Measurements from ENCODE around the gene CLN5.
"Not testable (repeated sequence)": the region's sequence is repeated elsewhere in the genome, so short reads cannot be mapped to it uniquely, and the experiment has no call there.

Gene CLN5

DNA sequence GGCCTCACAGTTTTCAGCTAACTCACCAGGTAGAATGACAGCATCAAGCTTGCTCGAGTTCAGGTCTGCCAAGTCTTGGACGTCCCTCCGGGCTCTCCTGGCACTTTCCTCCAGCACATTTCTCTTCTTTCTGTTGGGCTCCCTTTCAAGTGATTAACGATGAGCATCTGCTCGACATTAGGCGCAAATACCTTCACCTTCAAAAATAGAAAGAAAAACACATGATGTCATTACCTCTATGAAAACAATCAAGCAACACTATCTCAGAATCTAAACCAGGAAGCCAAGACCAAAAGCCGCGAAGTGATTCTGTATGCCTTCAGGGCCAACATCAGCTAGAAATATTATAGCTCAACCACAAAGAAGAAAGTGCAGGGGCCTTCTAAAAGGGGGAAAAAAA, 15.4 kb upstream of the CLN5 start:
- DNase-seq = peak; percentile 1

DNA sequence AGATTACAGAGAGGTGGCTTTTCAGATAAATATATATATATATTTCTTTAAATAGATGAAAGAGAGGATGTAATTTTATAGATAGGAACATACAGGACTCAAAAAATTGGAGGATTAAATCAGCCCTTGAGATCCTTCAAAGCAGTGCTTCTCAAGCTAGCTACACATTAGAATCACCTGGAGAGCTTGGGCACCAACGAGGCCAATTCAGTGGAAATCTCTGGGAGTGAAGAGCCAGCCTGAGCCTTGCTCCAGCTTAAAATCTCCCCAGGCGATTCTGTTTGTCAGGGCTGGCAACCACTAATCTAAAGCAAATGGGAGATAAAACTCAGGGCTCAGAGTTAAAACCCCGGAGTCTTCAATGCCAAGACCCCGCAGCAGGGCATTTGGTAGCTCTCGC, 15.0 kb upstream of the CLN5 start:
- no peak for DNase-seq

DNA sequence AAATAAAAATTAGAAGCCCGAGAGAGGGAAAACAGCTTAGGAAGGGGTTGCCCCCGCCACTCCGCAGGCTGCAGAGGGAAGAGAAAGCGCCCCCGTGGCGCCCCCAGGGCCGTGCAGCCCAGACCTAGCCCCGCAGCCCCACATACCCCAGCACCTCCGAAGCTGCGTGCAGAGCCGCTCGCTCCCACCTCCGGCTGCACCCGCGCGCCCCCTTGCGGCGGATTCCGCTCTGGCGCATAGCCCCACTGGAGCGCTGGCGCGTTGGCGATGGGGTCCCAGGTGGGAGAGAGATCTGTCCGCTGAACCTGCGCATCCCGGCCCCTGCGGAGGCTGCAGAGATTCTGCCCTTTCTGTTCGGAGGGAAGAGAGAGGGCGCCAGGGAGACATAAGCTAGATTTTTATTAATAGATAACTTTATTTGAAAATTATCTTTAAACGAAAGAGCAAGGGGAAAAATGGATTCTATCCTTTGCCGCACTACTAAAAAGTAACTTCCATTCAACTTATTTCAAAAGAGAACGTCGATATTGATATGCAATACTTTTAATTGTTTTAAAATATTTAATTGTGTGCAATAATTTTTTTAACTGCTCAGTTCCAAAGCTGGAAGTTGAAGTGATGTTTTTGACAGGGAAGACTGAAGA, 11.7 kb upstream of the CLN5 start:
- DNase-seq = peak; percentile 60

DNA sequence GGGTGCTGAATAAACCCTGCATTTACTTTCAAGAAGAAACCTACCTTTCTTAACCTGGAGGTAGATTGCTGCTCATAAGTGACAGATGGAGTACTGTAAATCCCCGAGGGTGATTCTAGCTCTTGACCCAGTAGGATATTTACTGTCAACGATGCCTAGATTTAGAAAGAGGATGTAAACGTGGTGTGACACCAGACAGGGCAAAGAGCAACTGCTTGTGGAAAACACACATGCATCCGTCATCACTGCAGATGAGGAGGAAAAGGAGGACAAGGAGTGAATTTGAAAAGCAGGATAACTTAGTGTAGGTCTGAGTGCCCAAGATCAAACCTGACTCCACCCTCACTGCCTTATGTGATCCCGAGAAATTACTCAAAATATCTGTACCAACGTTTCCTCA, 9.8 kb upstream of the CLN5 start:
- no peak for DNase-seq

DNA sequence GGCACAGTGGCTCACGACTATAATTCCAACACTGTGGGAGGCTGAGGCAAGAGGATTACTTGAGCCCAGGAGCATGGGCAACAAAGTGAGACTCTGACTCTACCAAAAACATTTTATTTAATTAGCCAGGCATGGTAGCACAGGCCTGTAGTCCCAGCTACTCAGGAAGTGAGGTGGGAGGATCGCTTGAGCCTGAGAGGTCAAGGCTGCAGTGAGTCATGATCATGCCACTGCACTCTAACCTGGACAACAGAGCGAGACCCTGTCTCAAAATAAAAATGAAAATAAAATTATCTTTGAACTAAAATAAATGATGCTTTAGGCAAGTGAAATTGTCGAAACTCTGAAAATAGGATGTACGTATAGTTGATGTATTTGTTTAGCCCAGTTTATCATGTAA, 8.2 kb upstream of the CLN5 start:
- DNase-seq = no peak

DNA sequence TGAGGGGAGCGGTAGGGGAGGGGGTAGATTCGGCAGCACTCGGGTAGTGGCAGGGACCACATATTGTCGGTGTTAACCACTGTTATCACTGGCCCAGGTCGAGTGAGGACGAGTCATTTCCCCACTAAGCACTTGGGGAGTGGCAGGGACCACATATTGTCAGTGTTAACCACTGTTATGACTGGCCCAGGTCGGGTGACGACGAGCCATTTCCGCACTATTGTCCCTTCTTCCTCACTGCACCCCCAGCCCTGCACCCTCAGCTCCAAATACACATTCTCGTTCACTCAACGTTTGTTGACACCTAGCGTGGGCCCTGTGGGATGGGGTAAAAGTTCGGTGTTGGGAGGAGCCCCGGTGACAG, 467 bp upstream of the CLN5 start:
- DNase-seq = peak; percentile 20

DNA sequence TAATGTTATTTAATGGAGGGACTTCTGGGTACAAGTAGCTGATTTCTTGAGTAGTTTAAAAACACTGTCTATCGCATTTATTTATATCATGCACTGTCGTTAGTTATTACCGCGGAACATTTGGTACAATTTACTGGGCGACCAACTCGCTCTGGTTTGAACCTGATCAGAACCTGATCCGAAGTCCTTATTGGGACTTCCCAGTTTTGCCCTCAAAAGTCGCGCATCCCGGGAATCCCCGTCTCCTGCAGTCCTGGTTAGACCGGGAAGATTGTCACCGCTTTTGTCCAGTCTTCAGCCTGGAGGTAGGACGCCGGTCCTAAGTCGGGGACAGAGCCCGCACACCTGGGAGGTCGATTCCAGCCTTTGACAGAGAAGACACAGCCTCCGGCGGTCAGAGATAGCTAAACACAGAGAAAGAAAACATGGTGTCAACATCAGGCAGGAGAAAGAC, 694 bp downstream of the CLN5 start:
- DNase-seq = peak; percentile 33

DNA sequence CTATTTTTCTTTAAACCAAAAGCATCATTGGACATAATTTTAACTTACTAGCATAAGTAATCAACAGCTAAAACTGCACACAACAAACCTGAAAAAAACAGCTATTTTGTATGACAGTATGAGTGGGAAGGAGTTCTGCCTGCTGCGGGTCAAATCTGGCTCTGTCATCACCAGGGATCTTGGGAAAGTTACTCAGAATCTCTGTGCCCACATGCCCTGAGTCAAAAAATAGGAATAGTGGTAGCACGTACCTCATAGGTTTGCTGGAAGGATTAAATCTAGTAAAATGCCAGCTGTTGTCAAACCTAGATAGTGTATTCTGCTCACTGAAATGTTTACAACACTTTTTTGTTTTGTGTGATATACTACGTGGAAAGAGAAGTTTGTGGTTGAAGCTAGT, 1.1 kb downstream of the CLN5 start:
- DNase-seq = no peak

DNA sequence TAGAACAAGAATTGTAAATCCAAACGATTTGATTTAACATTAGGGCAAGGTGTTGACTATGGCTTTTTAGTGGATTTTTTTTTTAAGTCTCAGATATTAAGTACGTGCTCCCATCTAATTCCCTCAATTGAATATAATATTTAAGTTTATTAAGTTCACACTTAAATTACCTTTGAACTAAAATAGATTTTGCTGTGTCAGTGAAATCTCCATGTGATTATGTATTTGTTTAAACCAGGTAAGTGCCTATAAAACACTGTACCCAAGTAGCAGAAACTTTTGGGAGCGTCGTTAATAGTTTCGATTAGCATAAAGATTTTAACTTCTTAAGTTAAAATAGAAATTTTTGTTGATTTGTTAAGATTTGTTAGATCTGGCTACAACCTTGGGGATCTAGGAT, 1.6 kb downstream of the CLN5 start:
- DNase-seq = no peak

DNA sequence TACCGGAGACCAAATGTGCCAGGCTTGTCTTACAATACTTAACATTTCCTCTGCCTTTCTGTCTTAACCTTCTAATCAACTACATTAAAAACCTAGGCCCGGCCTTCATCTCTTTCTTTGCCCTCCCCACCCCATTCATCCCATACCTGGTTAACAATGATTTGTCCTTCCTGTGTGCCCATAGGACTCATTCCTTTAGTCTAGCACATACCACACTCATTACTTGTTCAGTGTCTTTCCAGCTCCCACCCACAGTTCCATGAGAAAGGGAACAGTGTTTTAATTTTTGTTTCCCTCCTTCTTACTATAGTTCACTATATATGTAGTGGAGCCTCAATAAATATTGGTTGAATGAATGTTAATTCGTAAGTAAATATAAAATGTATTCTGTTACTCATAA, 2.4 kb downstream of the CLN5 start:
- no peak for DNase-seq

DNA sequence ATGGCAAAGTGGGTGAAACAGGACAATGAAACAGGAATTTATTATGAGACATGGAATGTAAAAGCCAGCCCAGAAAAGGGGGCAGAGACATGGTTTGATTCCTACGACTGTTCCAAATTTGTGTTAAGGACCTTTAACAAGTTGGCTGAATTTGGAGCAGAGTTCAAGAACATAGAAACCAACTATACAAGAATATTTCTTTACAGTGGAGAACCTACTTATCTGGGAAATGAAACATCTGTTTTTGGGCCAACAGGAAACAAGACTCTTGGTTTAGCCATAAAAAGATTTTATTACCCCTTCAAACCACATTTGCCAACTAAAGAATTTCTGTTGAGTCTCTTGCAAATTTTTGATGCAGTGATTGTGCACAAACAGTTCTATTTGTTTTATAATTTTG, 8.6 kb downstream of the CLN5 start:
- DNase-seq = no peak

DNA sequence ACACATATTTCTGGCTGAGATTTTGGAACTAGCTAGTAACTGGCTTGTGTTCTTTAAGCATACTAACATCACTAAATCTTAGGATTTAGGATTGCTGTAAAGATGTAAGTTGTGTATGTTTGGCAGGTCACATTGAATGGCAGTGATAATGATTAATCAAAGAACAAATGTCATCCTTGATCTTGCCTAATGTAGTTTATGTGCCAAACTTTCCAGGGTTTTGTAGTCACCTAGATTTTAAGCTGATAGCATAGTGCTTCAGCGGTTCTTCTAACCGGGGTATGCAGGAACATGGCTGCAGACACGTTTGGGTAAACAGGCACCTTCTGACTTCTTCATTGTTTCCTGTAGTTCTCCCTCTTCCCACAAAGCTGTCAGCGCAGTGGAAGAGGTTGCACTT, 9.7 kb downstream of the CLN5 start:
- DNase-seq = no peak

DNA sequence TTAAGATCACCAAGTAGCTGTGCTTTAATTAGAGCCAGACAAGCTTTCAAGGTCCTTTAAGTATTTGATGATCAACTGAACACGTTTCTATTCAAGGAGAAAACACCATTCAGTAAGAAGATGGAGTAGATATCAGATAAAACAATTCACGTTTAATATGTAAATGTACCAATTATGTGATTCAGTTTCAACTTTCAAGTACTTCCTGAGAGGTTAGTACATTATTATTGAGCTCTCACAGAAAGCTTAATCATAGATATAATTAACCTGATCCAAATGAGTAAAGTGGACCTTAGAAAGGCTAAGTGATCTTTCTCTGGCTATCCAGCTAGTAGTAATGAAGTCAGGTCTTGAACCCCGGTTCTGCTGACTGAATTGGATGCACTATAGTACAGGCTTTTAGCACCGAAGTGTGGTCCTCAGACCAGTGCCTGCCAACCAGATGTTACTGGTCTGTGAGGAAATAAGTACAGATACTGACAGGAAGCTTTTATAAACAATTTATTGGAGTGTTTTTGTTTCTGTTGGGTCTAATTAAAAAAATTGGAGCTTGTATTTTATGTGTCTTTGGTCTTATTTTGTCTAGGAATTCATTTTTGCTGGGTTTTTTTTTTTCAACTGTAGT, 10.2 kb downstream of the CLN5 start:
- no peak for DNase-seq

DNA sequence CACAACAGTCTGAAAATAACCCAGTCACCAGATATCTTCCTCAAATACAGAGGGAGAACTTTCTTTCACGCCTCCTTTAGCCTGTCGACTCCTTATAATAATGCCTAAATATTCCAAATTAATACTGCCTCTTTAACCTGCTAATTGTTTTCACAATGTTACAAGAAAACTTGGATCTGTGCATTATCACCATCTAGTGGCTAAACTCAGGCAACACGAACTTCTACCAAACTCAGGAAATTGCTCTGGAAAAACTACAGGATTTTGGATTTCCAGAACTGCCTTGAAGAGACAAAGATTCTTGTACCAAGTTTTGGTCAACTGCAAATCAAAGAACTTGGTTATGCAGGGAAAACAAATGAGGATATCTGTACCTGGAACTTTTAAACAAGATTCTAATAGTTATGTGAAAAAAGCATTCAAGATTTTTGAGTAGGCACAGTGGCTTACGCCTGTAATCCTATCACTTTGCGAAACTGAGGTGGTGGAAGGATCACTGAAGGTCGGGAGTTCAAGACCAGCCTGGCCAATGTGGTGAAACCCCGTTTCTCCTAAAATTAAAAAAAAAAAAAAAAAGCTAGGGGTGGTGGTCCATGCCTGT, 10.8 kb downstream of the CLN5 start:
- peak; percentile 17 for DNase-seq

DNA sequence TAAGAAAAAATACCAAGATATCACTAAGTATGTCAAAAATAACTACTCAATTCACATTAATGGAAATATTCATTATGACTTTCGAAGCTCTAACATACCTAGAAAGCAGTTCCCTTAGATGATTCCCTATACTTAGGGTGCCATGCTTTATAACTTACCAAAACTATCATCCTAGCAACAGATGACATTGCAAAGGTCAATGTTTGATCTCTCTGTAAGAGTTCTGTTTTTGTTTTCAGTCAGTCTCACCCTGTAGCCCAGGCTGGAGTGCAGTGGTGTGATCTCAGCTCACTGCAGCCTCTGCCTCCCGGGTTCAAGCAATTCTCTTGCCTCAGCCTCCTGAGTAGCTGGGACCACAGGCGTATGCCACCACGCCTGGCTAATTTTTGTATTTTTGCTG, 16.5 kb downstream of the CLN5 start:
- DNase-seq = not testable (repeated sequence)

DNA sequence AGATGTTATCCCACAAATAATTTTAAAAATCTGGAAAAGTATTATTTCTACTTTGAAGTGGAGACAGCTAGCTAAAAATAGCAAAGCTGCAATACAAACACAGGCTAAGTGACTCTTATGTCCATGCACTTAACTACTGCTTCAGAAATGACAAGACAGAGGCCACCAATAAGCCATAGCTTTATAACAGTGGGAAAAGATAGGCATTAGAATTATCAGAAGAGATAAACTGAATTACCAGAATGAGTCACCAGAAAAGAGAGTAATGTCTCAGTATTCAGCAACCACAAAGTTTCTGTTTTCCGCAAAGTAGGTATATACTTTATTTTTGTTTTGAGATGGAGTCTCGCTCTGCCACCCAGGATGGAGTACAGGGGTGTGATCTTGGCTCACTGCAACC, 17.1 kb downstream of the CLN5 start:
- no peak for DNase-seq

DNA sequence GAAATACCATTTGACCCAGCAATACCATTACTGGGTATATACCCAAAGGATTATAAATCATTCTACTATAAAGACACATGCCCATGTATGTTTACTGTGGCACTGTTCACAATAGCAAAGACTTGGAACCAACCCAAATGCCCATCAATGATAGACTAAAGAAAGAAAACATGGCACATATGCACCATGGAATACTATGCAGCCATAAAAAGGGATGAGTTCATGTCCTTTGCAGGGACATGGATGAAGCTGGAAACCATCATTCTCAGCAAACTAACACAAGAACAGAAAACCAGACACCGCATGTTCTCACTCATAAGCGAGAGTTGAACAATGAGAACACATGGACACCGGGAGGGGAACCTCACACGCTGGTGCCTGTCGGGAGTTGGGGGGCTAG, 17.8 kb downstream of the CLN5 start:
- not testable (repeated sequence) for DNase-seq

DNA sequence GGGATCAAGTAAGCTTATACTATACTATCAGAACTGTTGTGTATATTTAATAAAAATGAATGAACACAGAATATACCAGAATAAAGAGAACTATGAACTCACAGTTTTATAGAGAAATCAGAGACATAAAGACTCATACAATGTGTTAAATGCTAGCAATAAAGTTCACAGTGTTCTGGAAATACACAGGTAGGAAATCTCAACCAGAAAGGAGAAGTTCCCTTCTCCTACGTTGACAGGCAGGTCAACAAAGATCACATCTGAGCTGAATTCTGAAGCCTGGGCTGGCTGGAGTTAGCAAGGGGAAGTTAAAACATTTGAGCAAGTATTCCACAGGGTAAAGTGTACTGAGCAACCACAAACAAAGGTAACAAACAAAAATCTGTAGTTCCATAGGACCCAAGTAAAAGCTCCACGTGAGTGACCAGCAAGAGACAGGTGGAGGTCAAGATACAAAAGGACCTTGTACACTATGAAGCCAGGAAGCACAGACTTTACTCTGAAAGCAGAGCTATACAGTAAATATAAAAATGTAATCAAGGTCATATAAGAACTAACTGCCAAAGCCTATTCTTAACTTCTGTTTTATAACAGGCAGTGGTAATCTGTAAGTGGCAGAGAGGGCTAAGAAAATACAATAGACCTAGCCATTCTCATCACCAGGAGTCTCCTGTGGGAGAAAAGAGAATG, 22.1 kb downstream of the CLN5 start:
- no peak for DNase-seq

DNA sequence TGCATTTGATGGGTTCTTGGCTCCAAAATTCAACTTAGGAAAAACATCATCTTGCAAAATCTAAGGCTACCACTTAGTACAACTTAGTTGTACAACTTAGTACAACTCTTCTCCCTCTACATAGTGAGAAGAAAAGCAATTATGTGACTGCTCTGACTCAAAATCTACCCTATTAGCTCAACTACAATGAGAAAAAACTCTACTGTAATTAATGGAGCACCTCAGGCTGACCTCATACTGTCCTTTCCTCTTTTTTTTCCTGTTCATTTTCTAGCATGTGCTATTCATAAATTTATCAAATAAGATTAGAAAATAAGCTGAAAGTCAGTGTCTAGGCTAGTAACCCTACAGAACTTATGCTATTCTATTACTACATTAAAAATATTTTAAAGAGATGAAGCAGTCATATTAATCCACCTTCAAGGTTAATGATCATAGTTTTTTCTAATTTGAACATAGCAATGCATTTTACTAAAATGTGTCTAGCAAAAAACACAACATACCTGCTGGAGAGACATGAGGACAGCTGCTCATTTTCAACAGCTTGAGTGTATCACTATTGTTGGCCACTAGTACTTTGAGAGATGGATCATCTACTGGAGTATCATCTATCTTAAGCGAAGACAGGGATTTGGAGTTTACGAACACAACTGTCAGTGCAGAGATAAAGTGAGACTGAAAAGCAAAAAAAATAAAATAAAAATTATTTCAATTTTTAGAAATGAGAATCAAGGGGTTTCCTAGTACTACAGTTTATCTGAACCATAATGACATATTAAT, 23.2 kb downstream of the CLN5 start:
- no peak for DNase-seq

DNA sequence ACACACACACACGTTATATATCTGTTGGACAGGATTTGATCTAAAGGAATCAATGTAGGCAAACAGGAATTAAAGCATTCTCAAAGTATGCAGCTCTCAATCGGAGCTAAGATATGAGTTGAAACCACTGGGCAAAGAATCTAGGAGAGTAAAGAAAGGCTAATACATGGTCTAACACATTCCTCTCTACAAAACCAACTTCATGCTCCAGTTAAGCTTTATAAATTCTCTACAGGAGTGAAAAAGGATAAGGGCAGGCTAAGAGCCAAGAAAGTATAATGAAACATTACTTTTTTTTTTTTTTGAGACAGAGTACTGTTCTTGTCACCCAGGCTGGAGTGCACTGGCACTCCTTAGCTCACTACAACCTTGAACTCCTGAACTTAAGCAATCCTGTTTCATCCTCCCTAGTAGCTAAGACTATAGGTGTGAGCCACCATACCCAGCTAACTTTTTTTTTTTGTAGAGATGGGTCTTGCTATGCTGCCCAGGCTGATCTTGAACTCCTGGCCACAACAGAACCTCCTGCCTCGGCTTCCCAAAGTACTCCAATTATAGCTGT, 24.5 kb downstream of the CLN5 start:
- DNase-seq = no peak

DNA sequence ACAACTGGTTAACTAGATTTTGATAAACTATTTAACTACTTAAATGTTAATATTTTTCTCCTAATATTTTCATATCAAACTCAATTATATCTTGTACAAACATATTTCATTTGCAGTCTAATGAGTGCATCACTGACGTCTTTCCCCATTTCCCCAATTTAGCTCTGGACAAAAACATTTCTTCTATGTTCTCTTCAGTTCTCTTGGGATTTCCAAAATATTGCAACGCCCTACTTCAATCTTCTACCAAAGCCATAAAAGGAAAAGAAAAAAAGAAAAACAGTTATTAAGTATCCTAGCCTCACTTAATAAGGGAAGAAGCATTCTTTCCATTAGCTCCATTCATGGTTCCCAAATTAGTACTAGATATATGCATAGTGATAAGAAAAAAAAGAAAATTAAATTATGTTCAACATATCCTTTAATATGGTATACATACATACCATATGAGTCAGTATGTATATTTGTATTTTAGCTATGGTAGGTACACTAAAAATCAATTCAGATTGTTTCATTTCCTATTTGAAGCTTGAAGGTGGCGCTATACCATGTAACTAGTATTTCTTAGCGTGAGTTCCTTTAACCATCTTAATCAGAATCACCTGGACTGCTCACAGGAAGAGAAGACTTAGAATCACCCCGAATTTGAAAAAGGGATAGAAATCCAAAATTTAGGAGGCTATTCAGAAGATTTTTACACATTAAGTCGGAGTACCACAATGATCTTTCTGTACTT, 25.2 kb downstream of the CLN5 start:
- no peak for DNase-seq

DNA sequence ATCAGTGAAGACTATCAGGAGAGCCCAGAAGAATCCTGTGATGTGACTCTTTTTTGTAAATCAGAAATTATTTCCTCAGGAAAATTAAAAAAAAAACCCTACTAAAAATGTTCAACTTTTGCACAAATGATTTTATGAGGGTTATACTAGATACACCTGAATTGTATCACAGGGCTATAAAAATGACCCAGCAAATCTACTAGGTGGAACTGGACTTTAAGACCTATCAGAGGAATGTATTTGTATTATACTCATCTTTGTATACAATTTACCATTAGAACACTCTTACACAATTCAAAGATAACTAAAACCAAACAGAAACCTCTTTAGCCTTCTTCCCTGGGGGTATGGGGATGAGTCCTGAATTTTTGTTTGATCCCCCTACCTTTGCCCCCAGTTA, 27.9 kb downstream of the CLN5 start:
- DNase-seq = no peak
